Measurements from ENCODE around the gene COA3.

GRCh38 chr17:42783062-42783790 is 15.3 kb downstream of the COA3 start:
- TF ChIP-seq, protein P1, sequence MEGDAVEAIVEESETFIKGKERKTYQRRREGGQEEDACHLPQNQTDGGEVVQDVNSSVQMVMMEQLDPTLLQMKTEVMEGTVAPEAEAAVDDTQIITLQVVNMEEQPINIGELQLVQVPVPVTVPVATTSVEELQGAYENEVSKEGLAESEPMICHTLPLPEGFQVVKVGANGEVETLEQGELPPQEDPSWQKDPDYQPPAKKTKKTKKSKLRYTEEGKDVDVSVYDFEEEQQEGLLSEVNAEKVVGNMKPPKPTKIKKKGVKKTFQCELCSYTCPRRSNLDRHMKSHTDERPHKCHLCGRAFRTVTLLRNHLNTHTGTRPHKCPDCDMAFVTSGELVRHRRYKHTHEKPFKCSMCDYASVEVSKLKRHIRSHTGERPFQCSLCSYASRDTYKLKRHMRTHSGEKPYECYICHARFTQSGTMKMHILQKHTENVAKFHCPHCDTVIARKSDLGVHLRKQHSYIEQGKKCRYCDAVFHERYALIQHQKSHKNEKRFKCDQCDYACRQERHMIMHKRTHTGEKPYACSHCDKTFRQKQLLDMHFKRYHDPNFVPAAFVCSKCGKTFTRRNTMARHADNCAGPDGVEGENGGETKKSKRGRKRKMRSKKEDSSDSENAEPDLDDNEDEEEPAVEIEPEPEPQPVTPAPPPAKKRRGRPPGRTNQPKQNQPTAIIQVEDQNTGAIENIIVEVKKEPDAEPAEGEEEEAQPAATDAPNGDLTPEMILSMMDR (IDR thresholded peaks at IDR 0.05), result no peak
- no peak for TF ChIP-seq RFX5 (IDR thresholded peaks at IDR 0.05)
- TF ChIP-seq, protein P2, sequence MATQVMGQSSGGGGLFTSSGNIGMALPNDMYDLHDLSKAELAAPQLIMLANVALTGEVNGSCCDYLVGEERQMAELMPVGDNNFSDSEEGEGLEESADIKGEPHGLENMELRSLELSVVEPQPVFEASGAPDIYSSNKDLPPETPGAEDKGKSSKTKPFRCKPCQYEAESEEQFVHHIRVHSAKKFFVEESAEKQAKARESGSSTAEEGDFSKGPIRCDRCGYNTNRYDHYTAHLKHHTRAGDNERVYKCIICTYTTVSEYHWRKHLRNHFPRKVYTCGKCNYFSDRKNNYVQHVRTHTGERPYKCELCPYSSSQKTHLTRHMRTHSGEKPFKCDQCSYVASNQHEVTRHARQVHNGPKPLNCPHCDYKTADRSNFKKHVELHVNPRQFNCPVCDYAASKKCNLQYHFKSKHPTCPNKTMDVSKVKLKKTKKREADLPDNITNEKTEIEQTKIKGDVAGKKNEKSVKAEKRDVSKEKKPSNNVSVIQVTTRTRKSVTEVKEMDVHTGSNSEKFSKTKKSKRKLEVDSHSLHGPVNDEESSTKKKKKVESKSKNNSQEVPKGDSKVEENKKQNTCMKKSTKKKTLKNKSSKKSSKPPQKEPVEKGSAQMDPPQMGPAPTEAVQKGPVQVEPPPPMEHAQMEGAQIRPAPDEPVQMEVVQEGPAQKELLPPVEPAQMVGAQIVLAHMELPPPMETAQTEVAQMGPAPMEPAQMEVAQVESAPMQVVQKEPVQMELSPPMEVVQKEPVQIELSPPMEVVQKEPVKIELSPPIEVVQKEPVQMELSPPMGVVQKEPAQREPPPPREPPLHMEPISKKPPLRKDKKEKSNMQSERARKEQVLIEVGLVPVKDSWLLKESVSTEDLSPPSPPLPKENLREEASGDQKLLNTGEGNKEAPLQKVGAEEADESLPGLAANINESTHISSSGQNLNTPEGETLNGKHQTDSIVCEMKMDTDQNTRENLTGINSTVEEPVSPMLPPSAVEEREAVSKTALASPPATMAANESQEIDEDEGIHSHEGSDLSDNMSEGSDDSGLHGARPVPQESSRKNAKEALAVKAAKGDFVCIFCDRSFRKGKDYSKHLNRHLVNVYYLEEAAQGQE (IDR thresholded peaks at IDR 0.05), result no peak
- TF ChIP-seq, protein P3, sequence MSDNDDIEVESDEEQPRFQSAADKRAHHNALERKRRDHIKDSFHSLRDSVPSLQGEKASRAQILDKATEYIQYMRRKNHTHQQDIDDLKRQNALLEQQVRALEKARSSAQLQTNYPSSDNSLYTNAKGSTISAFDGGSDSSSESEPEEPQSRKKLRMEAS (IDR thresholded peaks at IDR 0.05), result peak; percentile 35; the same call in 1 of the 2 replicates
- no peak for TF ChIP-seq EP300 (IDR thresholded peaks at IDR 0.05)
- TF ChIP-seq, protein P4, sequence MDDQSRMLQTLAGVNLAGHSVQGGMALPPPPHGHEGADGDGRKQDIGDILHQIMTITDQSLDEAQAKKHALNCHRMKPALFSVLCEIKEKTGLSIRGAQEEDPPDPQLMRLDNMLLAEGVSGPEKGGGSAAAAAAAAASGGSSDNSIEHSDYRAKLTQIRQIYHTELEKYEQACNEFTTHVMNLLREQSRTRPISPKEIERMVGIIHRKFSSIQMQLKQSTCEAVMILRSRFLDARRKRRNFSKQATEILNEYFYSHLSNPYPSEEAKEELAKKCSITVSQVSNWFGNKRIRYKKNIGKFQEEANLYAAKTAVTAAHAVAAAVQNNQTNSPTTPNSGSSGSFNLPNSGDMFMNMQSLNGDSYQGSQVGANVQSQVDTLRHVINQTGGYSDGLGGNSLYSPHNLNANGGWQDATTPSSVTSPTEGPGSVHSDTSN (IDR thresholded peaks at IDR 0.05), result no peak
- TF ChIP-seq POLR2A (IDR thresholded peaks at IDR 0.05; ENCODE audit: low read length), result no peak
- TF ChIP-seq CHD4 (IDR thresholded peaks at IDR 0.05; ENCODE audit: borderline replicate concordance), result no peak
